ENCODE results near the gene MTCL1. TPM values are rescaled to one million over a fixed set of nuclear protein-coding genes. Genes with fewer than 3 reads are reported as not detected.

Gene MTCL1
- total and polyA plus RNA-seq, 9 of the 15 experiments (the other 6 are each of a cell fraction or from before 2014, with no cell fraction given), result 0.21 to 7.4 (median 3.7) TPM

GRCh38 chr18:8713691-8714090 lies 8.3 kb downstream of the MTCL1 start (continued):
- no peak for TF ChIP-seq CBFB (CRISPR knock-in tag; IDR thresholded peaks at IDR 0.05)

- DNase-seq (ENCODE audit: extremely low read depth in 1 of 4, low spot score in 3 of 4) (no peak), ATAC-seq (no peak), FAIRE-seq (peak; percentile 26)
- TF ChIP-seq DEAF1 (CRISPR knock-in tag; IDR thresholded peaks at IDR 0.05), result no peak
- POLR2A ChIA-PET, result interaction anchor here (0.6 to 1.7 kb wide), 4 partner anchors 9 to 436 kb away, joined by 3 to 7 read pairs (median 4); no protein-coding TSS in a partner anchor
- Histone ChIP-seq H3K9ac (ENCODE audit: insufficient read depth in 1 of 2, low read depth in 2 of 2, low read length in 2 of 2) (no peak overlapping the region), H3K9me3 (replicated peaks; ENCODE audit: control insufficient read depth, insufficient read depth, low read depth, low read length) (no peaks in the 10 kb centered on the region), H3K4me1 (replicated peaks in 1 of 2; ENCODE audit: control insufficient read depth in 2 of 2, insufficient read depth in 2 of 2, low read length in 2 of 2) (no peaks in the 10 kb centered on the region), H3K4me3 (no peak overlapping the region), H4K20me1 (replicated peaks; ENCODE audit: control insufficient read depth, insufficient read depth, low read length) (no peaks in the 10 kb centered on the region), H3K36me3 (ENCODE audit: control insufficient read depth, insufficient read depth, low read length) (0 out of 3 replicates have a peak, but pooled peaks cover 6% of the 10 kb centered on the region), H3K27ac (ENCODE audit: extremely low read depth, low read depth, low read length) (no peak overlapping the region), H2AFZ (ENCODE audit: low read depth, low read length) (no peak overlapping the region), H3K27me3 (ENCODE audit: control insufficient read depth in 2 of 2, insufficient read depth in 2 of 2, low read length in 2 of 2) (no peaks in the 10 kb centered on the region; a peak in 1 of 5 replicates), H3K9me1 (ENCODE audit: control insufficient read depth, insufficient read depth, low read length) (no peaks in the 10 kb centered on the region), H3K4me2 (ENCODE audit: insufficient read depth, low read length) (no peak overlapping the region), H3K79me2 (ENCODE audit: control insufficient read depth, insufficient read depth, low read length) (no peaks in the 10 kb centered on the region)
- intact Hi-C loops (cut with micrococcal nuclease) (no loop called here), in situ Hi-C loops (cut with MboI) (no loop called here)
- 33% methylated on average over 4 of the region's 4 CpGs for WGBS (ENCODE audit: insufficient coverage, low coverage, missing lambda C conversion rate)
- BruUV-seq (replicated peaks), result no TSS peak
- CTCF ChIA-PET (ENCODE audit: low intra/inter-chr PET ratio), result interaction anchor here (1.0 kb wide), 1 partner anchor 30 kb away, joined by 3 read pairs; no protein-coding TSS in a partner anchor
Observed at GRCh38 chr18:8715599-8715998, 10.2 kb downstream of the MTCL1 start.

Measured in K562 (cell line).